GM21529 (cell line): Measurements from ENCODE around the gene UEVLD.
A peak's percentile ranks its signal among the peaks of the same experiment; 100 is the strongest.

Experiments
- ATAC-seq: cut with Tn5 transposase; IDR thresholded peaks from one replicate; pipeline ENCODE4 v1.9.1; 2021; ENCODE audit not compliant: unreplicated experiment

Gene UEVLD

GRCh38 chr11:18502352-18502751 is 86.2 kb downstream of the UEVLD start:
- ATAC-seq, result no peak

GRCh38 chr11:18501629-18502028 is 86.9 kb downstream of the UEVLD start:
- ATAC-seq, result no peak

DNA sequence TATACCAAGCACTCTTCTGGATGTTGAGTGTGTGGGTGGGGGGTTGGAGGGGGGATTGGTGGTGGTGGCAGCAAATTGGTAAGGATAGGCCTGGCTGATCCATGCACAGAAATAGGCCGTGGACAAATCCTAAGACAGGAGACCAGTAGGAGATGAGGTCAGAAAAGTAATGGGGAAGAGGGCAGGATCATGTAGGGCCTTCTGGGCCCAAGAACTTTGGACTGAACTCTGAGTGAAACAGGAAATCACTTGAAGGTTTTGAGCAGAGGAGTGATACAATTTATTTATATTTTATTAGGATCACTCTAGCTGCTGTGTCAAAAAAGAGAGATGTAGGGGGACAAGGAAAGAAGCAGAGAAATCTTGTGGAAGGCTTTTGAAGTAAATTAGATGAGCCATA is 90.5 kb downstream of the UEVLD start:
- no peak for ATAC-seq

GRCh38 chr11:18495703-18496102 is 92.8 kb downstream of the UEVLD start:
- ATAC-seq, result no peak

DNA sequence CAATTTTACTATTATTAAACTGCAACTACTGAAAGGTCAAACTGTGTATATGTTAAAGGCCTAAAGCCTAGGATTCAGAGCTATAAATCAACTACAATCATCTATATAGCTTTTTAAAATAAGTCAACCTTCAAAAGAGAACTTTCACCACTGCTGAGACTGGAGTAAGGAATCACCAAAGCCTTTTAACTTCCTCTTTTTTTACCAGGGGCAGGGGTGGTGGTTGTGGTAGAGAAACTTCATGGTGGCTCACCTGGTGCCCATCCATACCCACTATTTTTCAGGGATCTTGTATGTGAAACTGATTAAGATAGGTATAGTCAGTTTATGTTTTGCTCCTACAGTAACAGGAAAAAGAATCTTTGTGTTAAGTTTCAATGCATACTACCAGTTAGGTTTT is 93.3 kb downstream of the UEVLD start:
- ATAC-seq, result no peak

- no peak for ATAC-seq
These were observed 95.2 kb downstream of the UEVLD start for GRCh38 chr11:18493310-18493709.

GRCh38 chr11:18492888-18493287 is 95.6 kb downstream of the UEVLD start:
- no peak for ATAC-seq

DNA sequence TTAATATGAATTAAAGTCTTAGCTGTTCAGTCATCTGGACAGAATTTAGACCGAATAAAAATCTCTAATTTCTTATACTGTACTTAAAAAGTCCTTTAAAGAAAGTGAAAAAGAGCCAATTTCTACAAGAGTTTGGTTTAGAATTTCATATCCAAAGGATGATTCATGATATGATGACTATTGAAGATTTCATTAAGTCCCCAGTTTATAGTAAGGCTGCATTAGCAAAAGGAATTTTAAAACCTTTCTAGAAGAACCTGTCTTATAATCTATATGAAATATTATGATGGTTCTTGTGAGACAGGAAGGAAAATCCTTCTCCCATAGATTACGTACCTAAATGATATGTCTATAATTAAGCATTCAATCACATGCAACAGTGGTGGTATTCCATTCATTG is 96.6 kb downstream of the UEVLD start:
- ATAC-seq, result no peak

- ATAC-seq, result no peak
These were observed 97.6 kb downstream of the UEVLD start for GRCh38 chr11:18490736-18491485.

GRCh38 chr11:18490319-18490718 is 98.2 kb downstream of the UEVLD start:
- no peak for ATAC-seq

- ATAC-seq, result peak; percentile 75
These were observed 102.5 kb downstream of the UEVLD start for GRCh38 chr11:18485913-18486528.
